GM12873 (cell line): ENCODE results near the gene SEPTIN12.

Experiments used
- TF ChIP-seq, protein P1 (sequence below): IDR thresholded peaks from 2 replicates; pipeline ENCODE4 v1.5.1; 2012; ENCODE audit warnings: low read depth, mild to moderate bottlenecking, moderate library complexity, low read length, control low read depth; ENCODE audit not compliant: insufficient read depth; ENCODE audit errors: missing control alignments

SEPTIN12 gene

DNA sequence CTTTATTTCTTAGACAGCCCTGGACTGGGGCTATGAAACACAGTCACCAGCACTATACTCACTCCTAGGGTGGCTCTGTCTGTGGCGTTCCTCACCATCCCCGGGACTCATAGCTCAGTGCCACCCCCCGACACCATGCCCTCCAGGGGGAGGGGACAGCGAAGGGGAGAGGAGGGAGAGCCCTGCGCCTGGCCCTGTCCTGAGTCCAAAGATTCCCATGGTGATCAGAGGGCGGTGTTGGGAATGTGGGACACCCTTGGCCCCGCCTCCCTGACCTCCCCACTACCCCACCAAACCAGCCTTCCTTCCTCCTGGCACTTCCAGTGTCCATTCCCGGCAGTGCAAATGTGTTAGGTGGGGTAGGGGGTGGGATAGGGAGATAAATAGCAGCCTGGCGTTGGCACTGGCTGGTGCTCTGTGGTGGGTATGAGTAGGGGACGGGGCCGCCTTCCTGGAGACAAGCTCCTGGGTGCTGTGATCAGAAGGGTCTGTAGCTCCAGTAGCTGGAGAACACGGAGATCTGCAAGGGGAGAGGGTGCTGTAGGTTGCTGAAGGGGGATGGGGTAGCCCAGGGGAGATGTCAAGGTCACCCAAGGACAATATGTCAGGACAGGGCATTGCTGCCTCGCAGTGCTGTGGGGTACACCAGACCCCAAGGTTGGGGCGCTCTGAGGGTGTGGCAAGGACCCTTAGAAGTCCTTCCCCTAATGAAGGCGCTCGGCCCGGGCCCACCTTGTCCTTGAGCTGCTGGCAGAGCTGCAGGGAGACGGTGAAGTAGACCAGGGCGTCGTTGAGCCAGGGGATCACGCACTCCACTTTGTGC lies 9.0 kb upstream of the SEPTIN12 start:
- TF ChIP-seq, protein P1, sequence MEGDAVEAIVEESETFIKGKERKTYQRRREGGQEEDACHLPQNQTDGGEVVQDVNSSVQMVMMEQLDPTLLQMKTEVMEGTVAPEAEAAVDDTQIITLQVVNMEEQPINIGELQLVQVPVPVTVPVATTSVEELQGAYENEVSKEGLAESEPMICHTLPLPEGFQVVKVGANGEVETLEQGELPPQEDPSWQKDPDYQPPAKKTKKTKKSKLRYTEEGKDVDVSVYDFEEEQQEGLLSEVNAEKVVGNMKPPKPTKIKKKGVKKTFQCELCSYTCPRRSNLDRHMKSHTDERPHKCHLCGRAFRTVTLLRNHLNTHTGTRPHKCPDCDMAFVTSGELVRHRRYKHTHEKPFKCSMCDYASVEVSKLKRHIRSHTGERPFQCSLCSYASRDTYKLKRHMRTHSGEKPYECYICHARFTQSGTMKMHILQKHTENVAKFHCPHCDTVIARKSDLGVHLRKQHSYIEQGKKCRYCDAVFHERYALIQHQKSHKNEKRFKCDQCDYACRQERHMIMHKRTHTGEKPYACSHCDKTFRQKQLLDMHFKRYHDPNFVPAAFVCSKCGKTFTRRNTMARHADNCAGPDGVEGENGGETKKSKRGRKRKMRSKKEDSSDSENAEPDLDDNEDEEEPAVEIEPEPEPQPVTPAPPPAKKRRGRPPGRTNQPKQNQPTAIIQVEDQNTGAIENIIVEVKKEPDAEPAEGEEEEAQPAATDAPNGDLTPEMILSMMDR: no peak

DNA sequence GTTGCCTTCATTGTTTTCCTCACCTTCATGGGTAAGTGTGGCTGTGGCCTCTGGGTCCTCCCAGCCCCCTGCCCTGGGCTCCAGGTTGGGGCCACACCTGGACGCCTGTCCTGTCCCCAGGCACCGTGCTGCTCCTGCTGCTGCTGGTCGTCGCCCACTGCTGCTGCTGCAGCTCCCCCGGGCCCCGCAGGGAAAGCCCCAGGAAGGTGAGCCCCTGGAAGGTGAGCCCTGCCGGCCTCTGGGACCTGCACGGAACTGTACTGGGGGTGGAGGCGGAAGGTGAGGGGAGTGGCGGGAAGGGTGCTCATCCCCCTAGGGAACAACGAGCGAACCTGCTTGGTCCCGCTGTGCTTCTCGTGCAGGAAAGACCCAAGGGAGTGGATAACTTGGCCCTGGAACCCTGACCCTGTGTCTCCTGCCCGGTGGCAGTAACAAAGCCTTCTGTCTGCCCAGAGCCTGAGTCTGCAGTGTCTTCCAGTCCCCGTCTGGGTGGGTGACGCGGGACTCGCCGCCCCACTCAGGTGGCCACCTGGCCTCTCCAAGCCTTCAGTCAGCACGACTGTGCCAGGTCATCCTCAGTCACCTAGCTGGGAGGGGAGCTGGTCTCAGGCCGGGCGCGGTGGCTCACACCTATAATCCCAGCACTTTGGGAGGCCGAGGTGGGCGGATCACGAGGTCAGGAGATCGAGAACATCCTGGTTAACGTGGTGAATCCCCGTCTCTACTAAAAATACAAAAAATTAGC lies 7.9 kb upstream of the SEPTIN12 start:
- TF ChIP-seq, protein P1: no peak

DNA sequence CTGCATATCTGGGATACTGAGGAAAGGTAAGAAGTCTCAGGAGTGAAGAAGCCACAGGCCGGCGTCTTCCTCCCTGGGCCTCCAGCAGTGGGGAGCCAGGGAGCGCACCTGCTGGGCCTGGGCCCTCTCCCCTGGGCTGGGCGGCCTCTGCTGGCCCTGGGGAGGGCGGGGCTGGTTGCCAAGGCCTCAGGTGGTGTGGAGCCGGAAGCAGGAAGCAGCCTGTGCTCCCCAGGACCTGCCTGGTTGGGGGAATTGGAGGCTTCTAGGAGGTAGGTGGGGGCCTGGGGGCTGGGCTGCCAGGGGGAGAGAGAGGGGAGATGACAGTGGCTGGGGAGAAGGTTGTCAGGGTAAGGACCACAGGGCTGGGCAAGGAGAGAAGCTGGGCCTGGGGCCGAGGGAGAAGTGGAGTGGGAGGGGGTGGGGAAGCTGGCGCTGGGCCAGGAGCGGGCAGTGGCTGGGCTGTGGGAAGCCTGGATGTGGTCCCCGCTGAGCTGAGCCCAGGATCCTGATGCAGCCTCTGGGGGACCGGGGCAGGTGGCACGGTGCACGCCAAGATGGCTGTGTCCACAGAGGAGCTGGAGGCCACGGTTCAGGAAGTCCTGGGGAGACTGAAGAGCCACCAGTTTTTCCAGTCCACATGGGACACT lies 7.2 kb upstream of the SEPTIN12 start, which contains the start of gene SMIM22:
Gene SMIM22 (plus strand): TSS at position 189 of the 647 bp plus-strand sequence. CDS start 366 bp downstream, at position 555.
- TF ChIP-seq, protein P1: no peak

- TF ChIP-seq, protein P1: no peak
Measured at GRCh38 chr16:4792951-4793513, 4.9 kb upstream of the SEPTIN12 start.

GRCh38 chr16:4790871-4791270 lies 2.7 kb upstream of the SEPTIN12 start:
- TF ChIP-seq, protein P1: no peak

GRCh38 chr16:4790261-4790660 lies 2.1 kb upstream of the SEPTIN12 start:
- TF ChIP-seq, protein P1: no peak
